RWPE2 (cell line): Measurements from ENCODE around the gene CRKL.

ENCODE experiments used
- ATAC-seq: fragments of 200-7000 bp; cut with Tn5 transposase; 3 replicates; pipeline ENCODE4 v1.9.1; 2021; ENCODE audit warnings: low read depth
- DNase-seq: peaks from one replicate; pipeline ENCODE4 v3.0.0-alpha.2; 2020; ENCODE audit warnings: low spot score
- H3K27ac ChIP-seq: fragments of 450-650 bp; 2 replicates; pipeline ENCODE4 v1.5.1; 2017; ENCODE audit warnings: mild to moderate bottlenecking; ENCODE audit not compliant: poor library complexity, severe bottlenecking
- H3K27me3 ChIP-seq: fragments of 250-450 bp; sonication (Bioruptor Pico); 2 replicates; pipeline ENCODE4 v1.5.1; 2021; ENCODE audit warnings: mild to moderate bottlenecking, moderate library complexity; ENCODE audit not compliant: insufficient read depth, poor library complexity, severe bottlenecking
- H3K36me3 ChIP-seq: fragments of 250-450 bp; sonication (Bioruptor Pico); 2 replicates; pipeline ENCODE4 v1.5.1; 2020; ENCODE audit warnings: low read depth, mild to moderate bottlenecking, moderate library complexity
- H3K4me1 ChIP-seq: fragments of 250-450 bp; sonication (Bioruptor Pico); 2 replicates; pipeline ENCODE4 v1.5.1; 2021; ENCODE audit warnings: mild to moderate bottlenecking, moderate library complexity; ENCODE audit not compliant: insufficient read depth, poor library complexity, severe bottlenecking
- H3K4me3 ChIP-seq: fragments of 250-450 bp; sonication (Bioruptor Pico); 2 replicates; pipeline ENCODE4 v1.5.1; 2021; ENCODE audit warnings: mild to moderate bottlenecking, moderate library complexity; ENCODE audit not compliant: severe bottlenecking
- H3K9me3 ChIP-seq: fragments of 250-450 bp; sonication (Bioruptor Pico); 2 replicates; pipeline ENCODE4 v1.5.1; 2021; ENCODE audit warnings: mild to moderate bottlenecking, moderate library complexity; ENCODE audit not compliant: severe bottlenecking
- TF ChIP-seq, protein P1 (sequence below): fragments of 450-650 bp; IDR thresholded peaks from one replicate; pipeline ENCODE4 v1.5.1; 2017; ENCODE audit warnings: mild to moderate bottlenecking, moderate library complexity; ENCODE audit not compliant: poor library complexity, severe bottlenecking

CRKL gene

DNA sequence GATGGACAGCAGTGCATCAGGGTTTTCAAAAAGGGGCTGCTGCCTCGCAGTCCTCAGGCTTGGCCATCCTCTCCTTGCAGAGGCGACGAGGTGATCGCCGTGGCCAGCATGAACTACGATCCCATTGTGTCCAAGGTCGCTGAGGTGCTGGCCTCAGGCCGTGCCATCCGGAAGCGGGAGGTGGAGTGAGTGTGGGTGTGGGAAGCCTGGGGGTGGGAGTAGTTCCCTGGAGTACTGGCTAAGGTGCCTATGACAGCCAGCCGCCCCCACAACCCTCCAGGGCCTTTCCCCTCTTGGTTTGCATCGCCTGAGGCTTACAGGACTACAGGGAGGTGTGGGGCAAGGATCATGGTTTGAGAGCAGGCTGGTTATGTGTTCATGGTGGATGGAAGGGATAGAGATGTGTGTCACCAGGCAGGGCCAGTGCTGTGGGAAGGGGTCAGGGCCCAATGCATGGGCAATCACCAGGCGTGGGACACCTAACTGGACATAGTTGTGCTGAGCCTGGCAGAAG, 62.8 kb downstream of the CRKL start:
- Histone ChIP-seq H3K27ac (no peak overlapping the region), H3K4me1 (no peaks in the 10 kb centered on the region), H3K4me3 (no peak overlapping the region), H3K9me3 (no peaks in the 10 kb centered on the region), H3K27me3 (no peaks in the 10 kb centered on the region), H3K36me3 (peaks cover 10% of the 10 kb centered on the region)
- DNase-seq (no peak), ATAC-seq (no peak)
- TF ChIP-seq, protein P1, sequence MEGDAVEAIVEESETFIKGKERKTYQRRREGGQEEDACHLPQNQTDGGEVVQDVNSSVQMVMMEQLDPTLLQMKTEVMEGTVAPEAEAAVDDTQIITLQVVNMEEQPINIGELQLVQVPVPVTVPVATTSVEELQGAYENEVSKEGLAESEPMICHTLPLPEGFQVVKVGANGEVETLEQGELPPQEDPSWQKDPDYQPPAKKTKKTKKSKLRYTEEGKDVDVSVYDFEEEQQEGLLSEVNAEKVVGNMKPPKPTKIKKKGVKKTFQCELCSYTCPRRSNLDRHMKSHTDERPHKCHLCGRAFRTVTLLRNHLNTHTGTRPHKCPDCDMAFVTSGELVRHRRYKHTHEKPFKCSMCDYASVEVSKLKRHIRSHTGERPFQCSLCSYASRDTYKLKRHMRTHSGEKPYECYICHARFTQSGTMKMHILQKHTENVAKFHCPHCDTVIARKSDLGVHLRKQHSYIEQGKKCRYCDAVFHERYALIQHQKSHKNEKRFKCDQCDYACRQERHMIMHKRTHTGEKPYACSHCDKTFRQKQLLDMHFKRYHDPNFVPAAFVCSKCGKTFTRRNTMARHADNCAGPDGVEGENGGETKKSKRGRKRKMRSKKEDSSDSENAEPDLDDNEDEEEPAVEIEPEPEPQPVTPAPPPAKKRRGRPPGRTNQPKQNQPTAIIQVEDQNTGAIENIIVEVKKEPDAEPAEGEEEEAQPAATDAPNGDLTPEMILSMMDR: no peak

DNA sequence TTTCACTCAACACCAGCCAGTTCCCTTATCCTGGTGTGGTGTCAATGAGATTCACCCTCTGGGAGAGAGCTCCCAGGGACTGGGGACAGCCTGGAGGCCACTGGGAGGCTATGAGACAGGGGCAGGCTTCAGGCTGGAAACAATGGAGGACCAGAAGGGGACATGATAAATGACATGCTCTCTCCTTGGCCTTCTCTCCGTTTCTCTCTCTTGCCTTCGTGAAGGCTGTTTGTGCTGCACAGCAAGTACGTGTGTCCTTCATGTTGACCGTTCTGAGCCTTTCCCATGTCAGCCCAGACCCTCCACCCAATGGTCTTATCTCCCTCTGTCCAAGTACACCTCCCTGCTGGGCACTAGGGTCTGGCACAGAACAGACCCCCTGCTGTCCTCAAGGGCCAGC, 63.3 kb downstream of the CRKL start:
- no peaks in the 10 kb centered on the region for H3K27me3 ChIP-seq
- H3K4me3 ChIP-seq: no peak overlapping the region

DNA sequence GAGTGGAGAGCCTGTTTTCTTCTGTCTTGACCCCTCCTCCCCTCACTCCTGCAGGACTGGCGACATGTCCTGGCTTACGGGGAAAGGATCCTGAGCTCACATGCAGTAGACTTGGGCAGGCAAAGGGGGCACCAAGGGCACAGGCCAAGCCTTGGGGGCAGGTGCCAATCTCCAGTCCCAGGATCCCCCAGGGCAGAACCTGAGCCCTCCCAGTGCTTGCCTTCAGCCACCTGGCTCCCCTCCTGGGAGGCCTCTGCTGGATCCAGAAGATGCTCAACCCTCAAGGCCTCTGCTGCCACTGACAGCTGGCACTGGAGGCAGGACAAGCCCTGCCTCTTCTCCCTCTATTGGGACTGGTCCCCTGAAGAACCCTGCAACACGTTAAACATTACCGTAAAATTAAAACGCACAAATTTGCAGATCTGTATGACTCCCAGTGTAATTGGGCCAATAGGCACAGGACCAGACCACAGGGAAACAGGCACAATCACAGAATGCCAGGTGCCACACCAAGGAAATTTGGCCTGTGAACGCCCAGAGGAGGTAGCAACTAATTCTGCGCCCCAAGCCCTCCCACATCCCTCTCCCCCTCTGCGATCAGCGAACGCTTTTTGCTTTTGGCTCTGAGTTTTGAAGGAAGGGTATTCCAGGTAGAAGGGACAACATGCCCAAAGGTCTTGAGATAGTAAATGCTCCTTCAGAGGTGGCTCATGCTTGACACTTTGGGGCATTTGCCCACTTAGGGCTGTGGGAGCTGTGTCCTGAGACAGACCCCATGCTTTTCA, 63.9 kb downstream of the CRKL start:
- no peak for ATAC-seq
- no peaks in the 10 kb centered on the region for H3K4me1 ChIP-seq
- peak overlapping the region; percentile 58 for H3K27ac ChIP-seq
- TF ChIP-seq, protein P1: no peak
- DNase-seq: no peak
- H3K9me3 ChIP-seq: no peaks in the 10 kb centered on the region
- no peaks in the 10 kb centered on the region for H3K27me3 ChIP-seq
- H3K36me3 ChIP-seq: peaks cover 20% of the 10 kb centered on the region
- peak overlapping the region; percentile 84 for H3K4me3 ChIP-seq

More for the DNA sequence above, 63.3 kb downstream of the CRKL start:
- H3K9me3 ChIP-seq: no peaks in the 10 kb centered on the region
- no peak overlapping the region for H3K27ac ChIP-seq
- DNase-seq: no peak
- H3K4me1 ChIP-seq: no peaks in the 10 kb centered on the region
- peaks cover 14% of the 10 kb centered on the region for H3K36me3 ChIP-seq
- ATAC-seq: no peak
- TF ChIP-seq, protein P1: no peak

DNA sequence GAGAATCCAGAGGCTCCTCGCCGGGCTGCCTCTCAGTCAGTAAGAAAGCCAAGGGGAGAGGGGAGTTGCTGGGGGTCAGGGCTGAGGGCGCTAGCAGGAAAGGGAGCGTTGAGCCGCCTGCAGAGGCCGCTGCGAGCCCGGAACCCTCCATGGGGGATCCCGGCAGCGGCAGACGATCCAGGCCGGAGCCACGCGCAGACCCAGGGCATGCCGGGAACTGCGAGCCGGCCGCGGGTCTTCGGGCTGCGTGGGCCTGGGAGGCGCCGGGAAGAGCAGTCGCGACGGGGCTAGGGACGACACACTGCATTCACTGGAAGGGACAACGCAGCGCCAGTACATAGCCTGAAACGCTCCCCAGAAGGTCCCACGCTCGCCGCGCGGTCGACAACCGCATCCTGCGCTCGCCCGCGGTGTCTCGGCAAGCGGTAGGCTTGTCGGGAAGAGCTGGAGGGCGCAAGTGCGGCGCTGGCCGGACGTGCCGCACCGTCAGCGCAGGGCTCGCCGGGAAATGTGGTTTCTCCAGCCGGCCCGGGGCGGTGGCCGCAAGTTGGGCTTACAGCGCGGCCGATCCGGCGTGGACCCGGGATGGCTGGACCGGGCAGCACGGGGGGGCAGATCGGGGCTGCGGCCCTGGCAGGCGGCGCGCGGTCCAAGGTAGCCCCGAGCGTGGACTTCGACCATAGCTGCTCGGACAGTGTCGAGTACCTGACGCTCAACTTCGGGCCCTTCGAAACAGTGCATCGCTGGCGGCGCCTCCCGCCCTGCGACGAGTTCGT, 64.8 kb downstream of the CRKL start, which contains the start of gene LZTR1:
TSS of gene LZTR1 (plus strand) at position 511 of the 776 bp plus-strand sequence. CDS start at position 586, 75 bp downstream.
- H3K4me1 ChIP-seq: no peaks in the 10 kb centered on the region
- peak within 1 kb of the TSS; percentile 58 for H3K27ac ChIP-seq
- TF ChIP-seq, protein P1: peak; percentile 63
- peak; percentile 91 for ATAC-seq
- H3K36me3 ChIP-seq: peaks cover 27% of the 10 kb centered on the region
- no peaks in the 10 kb centered on the region for H3K27me3 ChIP-seq
- H3K4me3 ChIP-seq: peak within 1 kb of the TSS; percentile 84
- no peak for DNase-seq
- H3K9me3 ChIP-seq: no peaks in the 10 kb centered on the region
